NB4 (cell line): Measurements from ENCODE around the gene CAND2.
A peak's percentile ranks its signal among the peaks of the same experiment; 100 is the strongest.

ENCODE experiments used
- DNase-seq: peaks from one replicate; pipeline ENCODE4 v3.0.0; 2010; ENCODE audit warnings: low read depth
- H3K4me3 ChIP-seq: one replicate; pipeline ENCODE4 v1.5.1; 2011; ENCODE audit warnings: mild to moderate bottlenecking, low read depth, low read length, moderate library complexity
- CTCF ChIP-seq: IDR thresholded peaks from one replicate; pipeline ENCODE4 v1.5.1; 2012; ENCODE audit warnings: low read depth, low read length
- MAX ChIP-seq: IDR thresholded peaks from 2 replicates; pipeline ENCODE4 v1.6.1; 2011; ENCODE audit warnings: low read depth, low read length
- MYC ChIP-seq: IDR thresholded peaks from 2 replicates; pipeline ENCODE4 v1.6.1; 2011; ENCODE audit warnings: low read depth, low read length
- POLR2A ChIP-seq: IDR thresholded peaks from 2 replicates; pipeline ENCODE4 v1.6.1; 2011; ENCODE audit warnings: mild to moderate bottlenecking; ENCODE audit not compliant: insufficient read length; ENCODE audit errors: extremely low read depth

The CAND2 gene

GRCh38 chr3:12815078-12815477 is 18.6 kb downstream of the CAND2 start:
- TF ChIP-seq MYC: no peak
- TF ChIP-seq CTCF: no peak
- TF ChIP-seq POLR2A: no peak
- TF ChIP-seq MAX: no peak
- DNase-seq: no peak

GRCh38 chr3:12815719-12816118 is 19.2 kb downstream of the CAND2 start:
- no peak overlapping the region for H3K4me3 ChIP-seq
- peak; percentile 12 for TF ChIP-seq CTCF
- TF ChIP-seq MAX: no peak
- DNase-seq: no peak

More at GRCh38 chr3:12815078-12815477, 18.6 kb downstream of the CAND2 start:
- H3K4me3 ChIP-seq: no peak overlapping the region

GRCh38 chr3:12816521-12817342 is 20.3 kb downstream of the CAND2 start:
- no peak for DNase-seq
- TF ChIP-seq CTCF (no peak), MAX (no peak)
- no peak overlapping the region for H3K4me3 ChIP-seq

GRCh38 chr3:12817343-12817710 is 20.8 kb downstream of the CAND2 start:
- H3K4me3 ChIP-seq: no peak overlapping the region
- TF ChIP-seq POLR2A: no peak
- no peak for TF ChIP-seq MYC
- no peak for TF ChIP-seq CTCF
- TF ChIP-seq MAX: no peak
- no peak for DNase-seq

GRCh38 chr3:12818273-12818672 is 21.8 kb downstream of the CAND2 start:
- TF ChIP-seq MYC (no peak), MAX (no peak), POLR2A (no peak), CTCF (no peak)

GRCh38 chr3:12818773-12819172 is 22.3 kb downstream of the CAND2 start:
- no peak for DNase-seq
- no peak overlapping the region for H3K4me3 ChIP-seq
- TF ChIP-seq POLR2A (no peak), MAX (no peak), CTCF (no peak)

More at GRCh38 chr3:12818273-12818672, 21.8 kb downstream of the CAND2 start:
- DNase-seq: no peak
- no peak overlapping the region for H3K4me3 ChIP-seq
